DLD1 (cell line): ENCODE data around the gene PHF14.

ENCODE experiments used
- in situ Hi-C: cut with HindIII; loops from 2 replicates; pipeline ENCODE4 v1.10.0; 2017; ENCODE audit warnings: low sequenced_read_pairs

Gene PHF14

GRCh38 chr7:11168650-11169170 lies 195.0 kb downstream of the PHF14 start:
- in situ Hi-C loops, result no loop called here

- in situ Hi-C loops, result no loop called here
These were observed 196.5 kb downstream of the PHF14 start for GRCh38 chr7:11170175-11170574.

GRCh38 chr7:11170863-11171568 lies 197.3 kb downstream of the PHF14 start:
- in situ Hi-C loops, result no loop called here

GRCh38 chr7:11171569-11172192 lies 198.0 kb downstream of the PHF14 start:
- in situ Hi-C loops, result no loop called here

- in situ Hi-C loops, result no loop called here
These were observed 199.2 kb downstream of the PHF14 start for GRCh38 chr7:11172835-11173234.

GRCh38 chr7:11175371-11175770 lies 201.7 kb downstream of the PHF14 start:
- in situ Hi-C loops, result no loop called here

- in situ Hi-C loops, result no loop called here
These were observed 202.2 kb downstream of the PHF14 start for GRCh38 chr7:11175887-11176286.

- in situ Hi-C loops, result no loop called here
These were observed 203.4 kb downstream of the PHF14 start for GRCh38 chr7:11176985-11177555.

- in situ Hi-C loops, result no loop called here
These were observed 204.1 kb downstream of the PHF14 start for GRCh38 chr7:11177793-11178192.

- in situ Hi-C loops, result no loop called here
These were observed 207.9 kb downstream of the PHF14 start for GRCh38 chr7:11181590-11181989.

- in situ Hi-C loops, result no loop called here
These were observed 209.1 kb downstream of the PHF14 start for GRCh38 chr7:11182736-11183135.

- in situ Hi-C loops, result no loop called here
These were observed 211.6 kb downstream of the PHF14 start for GRCh38 chr7:11185179-11185815.

GRCh38 chr7:11188529-11189310 lies 215.0 kb downstream of the PHF14 start:
- in situ Hi-C loops, result no loop called here

- in situ Hi-C loops, result no loop called here
These were observed 217.4 kb downstream of the PHF14 start for GRCh38 chr7:11191081-11191480.

GRCh38 chr7:11191574-11192220 lies 218.0 kb downstream of the PHF14 start:
- in situ Hi-C loops, result no loop called here

- in situ Hi-C loops, result no loop called here
These were observed 218.8 kb downstream of the PHF14 start for GRCh38 chr7:11192506-11192905.

- in situ Hi-C loops, result no loop called here
These were observed 219.6 kb downstream of the PHF14 start for GRCh38 chr7:11193131-11193867.

- in situ Hi-C loops, result no loop called here
These were observed 220.2 kb downstream of the PHF14 start for GRCh38 chr7:11193888-11194287.

GRCh38 chr7:11194492-11194891 lies 220.8 kb downstream of the PHF14 start:
- in situ Hi-C loops, result no loop called here

GRCh38 chr7:11195502-11195901 lies 221.8 kb downstream of the PHF14 start:
- in situ Hi-C loops, result no loop called here
